Measurements from ENCODE around the gene INSYN2B.

The INSYN2B gene

DNA sequence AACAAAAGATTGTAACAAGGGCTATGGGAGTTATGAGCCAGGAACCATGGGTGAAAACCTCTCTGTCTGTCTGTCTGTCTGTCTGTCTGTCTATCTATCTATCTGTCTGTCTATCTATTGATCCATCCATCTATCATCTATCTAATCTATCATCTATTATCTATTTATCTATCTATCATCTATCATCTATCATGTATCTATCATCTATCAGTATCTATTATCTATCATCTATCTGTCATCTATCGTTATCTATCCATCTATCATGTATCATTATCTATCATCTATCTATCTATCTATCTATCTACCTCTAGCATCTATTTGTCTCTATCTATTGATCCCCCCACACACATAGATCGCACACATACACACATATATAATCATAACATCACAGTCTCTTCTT lies 112.9 kb downstream of the INSYN2B start:
- no peak overlapping the region for H3K9ac ChIP-seq (ENCODE audit: low read depth in 1 of 2, low read length in 2 of 2)
- no peaks in the 10 kb centered on the region for H3K9me3 ChIP-seq (ENCODE audit: control insufficient read depth in 2 of 2, low read length in 2 of 2)
- no peak overlapping the region for H3K27ac ChIP-seq (ENCODE audit: low read depth in 2 of 2, low read length in 2 of 2)
- H3K4me1 ChIP-seq (ENCODE audit: control insufficient read depth in 2 of 2, insufficient read depth in 2 of 2, low read length in 2 of 2), result no peaks in the 10 kb centered on the region
- no peaks in the 10 kb centered on the region for H3K36me3 ChIP-seq (ENCODE audit: control insufficient read depth in 2 of 2, insufficient read depth in 2 of 2, low read length in 2 of 2)
- no peaks in the 10 kb centered on the region for H3K27me3 ChIP-seq (ENCODE audit: control insufficient read depth in 2 of 2, insufficient read depth in 2 of 2, low read length in 2 of 2)
- no peak overlapping the region for H3K4me3 ChIP-seq (ENCODE audit: low read length in 2 of 2)

DNA sequence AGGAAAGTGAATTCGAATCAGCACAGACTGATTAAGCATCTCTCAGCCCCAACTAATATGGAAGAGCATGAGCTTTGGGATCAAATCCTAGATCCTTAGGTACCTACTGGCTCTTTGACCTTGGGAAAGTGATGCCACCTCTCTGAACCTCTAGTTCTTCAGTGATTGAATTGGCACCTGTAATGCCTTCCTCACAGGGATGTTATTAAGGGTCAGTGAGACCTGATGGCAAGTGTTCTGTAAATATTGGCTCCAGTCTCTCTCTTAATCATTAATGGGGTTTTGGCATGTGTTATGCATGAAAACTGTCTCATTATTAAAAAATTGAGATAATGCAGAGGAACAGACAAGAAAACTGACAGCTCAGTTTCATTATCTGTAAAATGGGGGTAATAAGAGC lies 115.8 kb downstream of the INSYN2B start:
- H3K36me3 ChIP-seq (ENCODE audit: control insufficient read depth in 2 of 2, insufficient read depth in 2 of 2, low read length in 2 of 2), result no peaks in the 10 kb centered on the region
- H3K4me3 ChIP-seq (ENCODE audit: low read length in 2 of 2), result no peak overlapping the region
- H3K27ac ChIP-seq (ENCODE audit: low read depth in 2 of 2, low read length in 2 of 2), result no peak overlapping the region
- H3K9me3 ChIP-seq (ENCODE audit: control insufficient read depth in 2 of 2, low read length in 2 of 2), result no peaks in the 10 kb centered on the region
- H3K9ac ChIP-seq (ENCODE audit: low read depth in 1 of 2, low read length in 2 of 2), result no peak overlapping the region
- no peaks in the 10 kb centered on the region for H3K4me1 ChIP-seq (ENCODE audit: control insufficient read depth in 2 of 2, insufficient read depth in 2 of 2, low read length in 2 of 2)
- H3K27me3 ChIP-seq (ENCODE audit: control insufficient read depth in 2 of 2, insufficient read depth in 2 of 2, low read length in 2 of 2), result no peaks in the 10 kb centered on the region

DNA sequence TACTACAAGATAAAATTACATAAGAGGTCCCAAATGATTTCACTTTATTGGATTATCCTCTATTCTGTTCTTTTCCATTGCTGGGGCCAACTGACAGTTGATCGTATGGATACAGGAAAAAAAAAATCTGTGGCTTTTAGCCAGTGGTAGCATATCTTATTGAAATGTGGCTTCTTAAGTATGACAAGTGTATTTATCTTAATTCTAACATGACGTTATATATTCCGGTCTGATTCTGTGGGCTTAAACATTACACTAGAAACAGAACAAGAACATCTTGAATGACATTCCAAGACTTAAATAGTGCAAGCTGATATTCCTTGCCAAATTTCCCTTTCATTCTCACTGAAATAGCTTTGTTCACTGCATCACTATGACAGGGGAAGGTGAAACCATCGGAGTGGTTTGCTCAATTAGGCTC lies 117.9 kb downstream of the INSYN2B start:
- Histone ChIP-seq H3K4me1 (ENCODE audit: control insufficient read depth in 2 of 2, insufficient read depth in 2 of 2, low read length in 2 of 2) (no peaks in the 10 kb centered on the region), H3K4me3 (ENCODE audit: low read length in 2 of 2) (no peak overlapping the region), H3K27ac (ENCODE audit: low read depth in 2 of 2, low read length in 2 of 2) (no peak overlapping the region), H3K9ac (ENCODE audit: low read depth in 1 of 2, low read length in 2 of 2) (no peak overlapping the region), H3K9me3 (ENCODE audit: control insufficient read depth in 2 of 2, low read length in 2 of 2) (no peaks in the 10 kb centered on the region), H3K27me3 (ENCODE audit: control insufficient read depth in 2 of 2, insufficient read depth in 2 of 2, low read length in 2 of 2) (no peaks in the 10 kb centered on the region), H3K36me3 (ENCODE audit: control insufficient read depth in 2 of 2, insufficient read depth in 2 of 2, low read length in 2 of 2) (no peaks in the 10 kb centered on the region)

GRCh38 chr5:169861934-169862333 lies 118.4 kb downstream of the INSYN2B start:
- Histone ChIP-seq H3K4me3 (ENCODE audit: low read length in 2 of 2) (no peak overlapping the region), H3K9ac (ENCODE audit: low read depth in 1 of 2, low read length in 2 of 2) (no peak overlapping the region), H3K36me3 (ENCODE audit: control insufficient read depth in 2 of 2, insufficient read depth in 2 of 2, low read length in 2 of 2) (no peaks in the 10 kb centered on the region), H3K27me3 (ENCODE audit: control insufficient read depth in 2 of 2, insufficient read depth in 2 of 2, low read length in 2 of 2) (no peaks in the 10 kb centered on the region), H3K27ac (ENCODE audit: low read depth in 2 of 2, low read length in 2 of 2) (no peak overlapping the region), H3K4me1 (ENCODE audit: control insufficient read depth in 2 of 2, insufficient read depth in 2 of 2, low read length in 2 of 2) (no peaks in the 10 kb centered on the region), H3K9me3 (ENCODE audit: control insufficient read depth in 2 of 2, low read length in 2 of 2) (no peaks in the 10 kb centered on the region)

- H3K9me3 ChIP-seq (ENCODE audit: control insufficient read depth in 2 of 2, low read length in 2 of 2), result no peaks in the 10 kb centered on the region
- no peak overlapping the region for H3K9ac ChIP-seq (ENCODE audit: low read depth in 1 of 2, low read length in 2 of 2)
- no peaks in the 10 kb centered on the region for H3K27me3 ChIP-seq (ENCODE audit: control insufficient read depth in 2 of 2, insufficient read depth in 2 of 2, low read length in 2 of 2)
- no peaks in the 10 kb centered on the region for H3K36me3 ChIP-seq (ENCODE audit: control insufficient read depth in 2 of 2, insufficient read depth in 2 of 2, low read length in 2 of 2)
- no peaks in the 10 kb centered on the region for H3K4me1 ChIP-seq (ENCODE audit: control insufficient read depth in 2 of 2, insufficient read depth in 2 of 2, low read length in 2 of 2)
- H3K4me3 ChIP-seq (ENCODE audit: low read length in 2 of 2), result no peak overlapping the region
- no peak overlapping the region for H3K27ac ChIP-seq (ENCODE audit: low read depth in 2 of 2, low read length in 2 of 2)
Observed at GRCh38 chr5:169861433-169861832, 118.9 kb downstream of the INSYN2B start.

DNA sequence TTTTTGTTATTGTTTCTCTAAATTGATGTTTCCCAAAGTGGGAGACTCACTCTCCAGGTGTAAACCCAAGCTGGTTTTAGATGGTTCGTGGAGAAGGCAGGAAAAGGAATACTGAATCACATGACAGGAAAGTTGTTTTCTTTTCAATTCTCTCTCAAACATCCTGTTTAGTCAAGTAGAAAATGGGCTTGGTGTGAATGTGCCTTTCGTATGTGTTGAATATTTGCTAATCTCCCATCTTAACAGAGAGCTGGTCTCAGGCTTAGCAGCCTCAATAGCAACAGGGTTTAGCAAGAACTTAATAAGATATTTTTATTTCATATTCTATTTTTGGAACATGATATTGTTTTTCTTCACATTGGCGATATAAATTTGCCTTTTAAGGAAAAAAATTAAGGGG lies 119.7 kb downstream of the INSYN2B start:
- no peaks in the 10 kb centered on the region for H3K36me3 ChIP-seq (ENCODE audit: control insufficient read depth in 2 of 2, insufficient read depth in 2 of 2, low read length in 2 of 2)
- H3K27me3 ChIP-seq (ENCODE audit: control insufficient read depth in 2 of 2, insufficient read depth in 2 of 2, low read length in 2 of 2), result no peaks in the 10 kb centered on the region
- no peak overlapping the region for H3K9ac ChIP-seq (ENCODE audit: low read depth in 1 of 2, low read length in 2 of 2)
- H3K4me3 ChIP-seq (ENCODE audit: low read length in 2 of 2), result no peak overlapping the region
- no peak overlapping the region for H3K27ac ChIP-seq (ENCODE audit: low read depth in 2 of 2, low read length in 2 of 2)
- H3K4me1 ChIP-seq (ENCODE audit: control insufficient read depth in 2 of 2, insufficient read depth in 2 of 2, low read length in 2 of 2), result no peaks in the 10 kb centered on the region
- H3K9me3 ChIP-seq (ENCODE audit: control insufficient read depth in 2 of 2, low read length in 2 of 2), result no peaks in the 10 kb centered on the region

DNA sequence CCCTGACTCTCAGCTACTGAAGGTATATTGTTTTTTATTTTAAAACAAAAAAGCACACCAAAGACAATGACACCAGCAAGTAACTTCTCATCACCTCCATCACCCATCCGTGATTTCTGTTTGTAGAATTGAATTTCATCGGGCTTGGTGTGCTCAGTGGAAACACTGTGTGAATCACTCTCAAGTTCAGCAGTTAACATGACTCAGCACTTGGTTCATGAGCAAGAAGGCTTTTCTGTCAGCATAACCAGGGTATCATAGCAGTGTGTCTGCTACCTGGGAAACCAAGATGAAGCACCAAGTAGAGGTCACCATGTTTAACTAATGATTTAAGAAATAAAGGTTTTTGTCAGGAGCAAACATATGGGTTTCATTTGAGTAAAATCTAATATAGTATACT lies 123.7 kb downstream of the INSYN2B start:
- Histone ChIP-seq H3K36me3 (ENCODE audit: control insufficient read depth in 2 of 2, insufficient read depth in 2 of 2, low read length in 2 of 2) (no peaks in the 10 kb centered on the region), H3K27ac (ENCODE audit: low read depth in 2 of 2, low read length in 2 of 2) (no peak overlapping the region), H3K4me3 (ENCODE audit: low read length in 2 of 2) (no peak overlapping the region), H3K4me1 (ENCODE audit: control insufficient read depth in 2 of 2, insufficient read depth in 2 of 2, low read length in 2 of 2) (no peaks in the 10 kb centered on the region), H3K9me3 (ENCODE audit: control insufficient read depth in 2 of 2, low read length in 2 of 2) (no peaks in the 10 kb centered on the region), H3K9ac (ENCODE audit: low read depth in 1 of 2, low read length in 2 of 2) (no peak overlapping the region), H3K27me3 (ENCODE audit: control insufficient read depth in 2 of 2, insufficient read depth in 2 of 2, low read length in 2 of 2) (no peaks in the 10 kb centered on the region)

DNA sequence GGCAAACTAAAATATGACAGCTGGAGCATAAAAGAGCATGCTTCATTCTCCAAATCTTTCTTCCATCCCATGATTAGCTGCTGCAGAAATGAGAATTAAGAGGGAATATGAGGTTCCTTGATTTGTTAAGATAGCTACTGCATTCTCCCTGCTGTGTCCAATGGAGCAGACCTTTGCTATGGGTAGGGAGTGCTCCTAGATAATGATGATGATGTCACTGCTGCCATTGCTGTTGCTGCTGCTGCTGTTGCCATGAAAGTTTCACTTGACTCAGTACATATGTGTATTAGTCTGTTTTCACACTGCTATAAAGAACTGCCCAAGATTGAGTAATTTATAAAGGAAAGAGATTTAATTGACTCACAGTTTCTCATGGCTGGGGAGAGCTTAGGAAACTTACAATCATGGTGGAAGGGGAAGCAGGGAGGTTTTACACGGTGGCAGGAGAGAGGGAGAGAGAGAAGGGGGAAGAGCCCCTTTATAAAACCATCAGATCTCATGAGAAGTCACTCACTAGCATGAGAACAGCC lies 128.9 kb downstream of the INSYN2B start:
- H3K36me3 ChIP-seq (ENCODE audit: control insufficient read depth in 2 of 2, insufficient read depth in 2 of 2, low read length in 2 of 2), result no peaks in the 10 kb centered on the region
- H3K27me3 ChIP-seq (ENCODE audit: control insufficient read depth in 2 of 2, insufficient read depth in 2 of 2, low read length in 2 of 2), result no peaks in the 10 kb centered on the region
- H3K4me1 ChIP-seq (ENCODE audit: control insufficient read depth in 2 of 2, insufficient read depth in 2 of 2, low read length in 2 of 2), result no peaks in the 10 kb centered on the region
- no peak overlapping the region for H3K9ac ChIP-seq (ENCODE audit: low read depth in 1 of 2, low read length in 2 of 2)
- H3K27ac ChIP-seq (ENCODE audit: low read depth in 2 of 2, low read length in 2 of 2), result no peak overlapping the region
- no peak overlapping the region for H3K4me3 ChIP-seq (ENCODE audit: low read length in 2 of 2)
- no peaks in the 10 kb centered on the region for H3K9me3 ChIP-seq (ENCODE audit: control insufficient read depth in 2 of 2, low read length in 2 of 2)

GRCh38 chr5:169850409-169850808 lies 129.9 kb downstream of the INSYN2B start:
- H3K4me3 ChIP-seq (ENCODE audit: low read length in 2 of 2), result no peak overlapping the region
- H3K27me3 ChIP-seq (ENCODE audit: control insufficient read depth in 2 of 2, insufficient read depth in 2 of 2, low read length in 2 of 2), result no peaks in the 10 kb centered on the region
- H3K9ac ChIP-seq (ENCODE audit: low read depth in 1 of 2, low read length in 2 of 2), result no peak overlapping the region
- no peak overlapping the region for H3K27ac ChIP-seq (ENCODE audit: low read depth in 2 of 2, low read length in 2 of 2)
- no peaks in the 10 kb centered on the region for H3K4me1 ChIP-seq (ENCODE audit: control insufficient read depth in 2 of 2, insufficient read depth in 2 of 2, low read length in 2 of 2)
- no peaks in the 10 kb centered on the region for H3K36me3 ChIP-seq (ENCODE audit: control insufficient read depth in 2 of 2, insufficient read depth in 2 of 2, low read length in 2 of 2)
- no peaks in the 10 kb centered on the region for H3K9me3 ChIP-seq (ENCODE audit: control insufficient read depth in 2 of 2, low read length in 2 of 2)

- Histone ChIP-seq H3K9ac (ENCODE audit: low read depth in 1 of 2, low read length in 2 of 2) (no peak overlapping the region), H3K4me1 (ENCODE audit: control insufficient read depth in 2 of 2, insufficient read depth in 2 of 2, low read length in 2 of 2) (no peaks in the 10 kb centered on the region), H3K9me3 (ENCODE audit: control insufficient read depth in 2 of 2, low read length in 2 of 2) (no peaks in the 10 kb centered on the region), H3K27ac (ENCODE audit: low read depth in 2 of 2, low read length in 2 of 2) (no peak overlapping the region), H3K4me3 (ENCODE audit: low read length in 2 of 2) (no peak overlapping the region), H3K27me3 (ENCODE audit: control insufficient read depth in 2 of 2, insufficient read depth in 2 of 2, low read length in 2 of 2) (no peaks in the 10 kb centered on the region), H3K36me3 (ENCODE audit: control insufficient read depth in 2 of 2, insufficient read depth in 2 of 2, low read length in 2 of 2) (no peaks in the 10 kb centered on the region)
Observed at GRCh38 chr5:169848792-169849191, 131.5 kb downstream of the INSYN2B start.

- H3K27ac ChIP-seq (ENCODE audit: low read depth in 2 of 2, low read length in 2 of 2), result no peak overlapping the region
- no peak overlapping the region for H3K9ac ChIP-seq (ENCODE audit: low read depth in 1 of 2, low read length in 2 of 2)
- no peaks in the 10 kb centered on the region for H3K4me1 ChIP-seq (ENCODE audit: control insufficient read depth in 2 of 2, insufficient read depth in 2 of 2, low read length in 2 of 2)
- H3K27me3 ChIP-seq (ENCODE audit: control insufficient read depth in 2 of 2, insufficient read depth in 2 of 2, low read length in 2 of 2), result no peaks in the 10 kb centered on the region
- no peaks in the 10 kb centered on the region for H3K36me3 ChIP-seq (ENCODE audit: control insufficient read depth in 2 of 2, insufficient read depth in 2 of 2, low read length in 2 of 2)
- H3K9me3 ChIP-seq (ENCODE audit: control insufficient read depth in 2 of 2, low read length in 2 of 2), result no peaks in the 10 kb centered on the region
- H3K4me3 ChIP-seq (ENCODE audit: low read length in 2 of 2), result no peak overlapping the region
Observed at GRCh38 chr5:169848271-169848670, 132.0 kb downstream of the INSYN2B start.

Data from mucosa of rectum (tissue), 2 donors.